HEK293T (cell line): Measurements from ENCODE around the gene AHDC1.

Source experiments
- CTCF ChIA-PET: fragments of 350-600 bp; formaldehyde crosslinking; extraction: SDS; loops from one replicate; lab custom pipeline; 2021; ENCODE audit warnings: antibody characterized with exemption, inconsistent platforms; lab: Yijun Ruan, JAX
- POLR2A ChIA-PET: fragments of 350-600 bp; formaldehyde crosslinking; extraction: SDS; loops from one replicate; lab custom pipeline; 2020; ENCODE audit warnings: antibody characterized with exemption, inconsistent platforms; lab: Yijun Ruan, JAX
- DNase-seq: peaks from one replicate; pipeline ENCODE4 v3.0.0; 2012; ENCODE audit warnings: mixed read lengths; ENCODE audit errors: extremely low spot score
- ARNT ChIP-seq: fragments of 450-650 bp; IDR thresholded peaks from 2 replicates; pipeline ENCODE4 v1.6.1; 2017; ENCODE audit warnings: mild to moderate bottlenecking
- BHLHE40 ChIP-seq: fragments of 450-650 bp; IDR thresholded peaks from 2 replicates; pipeline ENCODE4 v1.6.1; 2016; ENCODE audit warnings: mild to moderate bottlenecking, moderate library complexity, borderline replicate concordance
- CTBP1 ChIP-seq: fragments of 450-650 bp; IDR thresholded peaks from 2 replicates; pipeline ENCODE4 v1.6.1; 2016; ENCODE audit warnings: borderline replicate concordance
- ELF4 ChIP-seq: fragments of 450-650 bp; IDR thresholded peaks from 2 replicates; pipeline ENCODE4 v1.6.1; 2017; ENCODE audit warnings: antibody characterized with exemption
- FOXA1 ChIP-seq: fragments of 450-650 bp; IDR thresholded peaks from 2 replicates; pipeline ENCODE4 v1.6.1; 2016; ENCODE audit warnings: mild to moderate bottlenecking
- FOXK2 ChIP-seq: fragments of 450-650 bp; IDR thresholded peaks from 2 replicates; pipeline ENCODE4 v1.6.1; 2016; ENCODE audit warnings: mild to moderate bottlenecking
- FOXM1 ChIP-seq: fragments of 450-650 bp; IDR thresholded peaks from 2 replicates; pipeline ENCODE4 v1.6.1; 2017; ENCODE audit warnings: mild to moderate bottlenecking, borderline replicate concordance
- HDGF ChIP-seq: fragments of 450-650 bp; IDR thresholded peaks from 2 replicates; pipeline ENCODE4 v1.6.1; 2017; ENCODE audit warnings: antibody characterized with exemption, borderline replicate concordance
- L3MBTL2 ChIP-seq: fragments of 450-650 bp; conservative IDR thresholded peaks from 2 replicates; pipeline ENCODE4 v1.6.1; 2016; ENCODE audit warnings: mild to moderate bottlenecking
- LEF1 ChIP-seq: fragments of 450-650 bp; IDR thresholded peaks from 2 replicates; pipeline ENCODE4 v1.6.1; 2017; ENCODE audit warnings: mild to moderate bottlenecking, borderline replicate concordance
- NFRKB ChIP-seq: fragments of 450-650 bp; IDR thresholded peaks from 2 replicates; pipeline ENCODE4 v1.6.1; 2016; ENCODE audit warnings: mild to moderate bottlenecking, moderate library complexity
- SP1 ChIP-seq: fragments of 450-650 bp; IDR thresholded peaks from 2 replicates; pipeline ENCODE4 v1.6.1; 2017
- SUZ12 ChIP-seq: fragments of 450-650 bp; IDR thresholded peaks from 2 replicates; pipeline ENCODE4 v1.6.1; 2016; ENCODE audit warnings: mild to moderate bottlenecking
- TARDBP ChIP-seq: fragments of 450-650 bp; IDR thresholded peaks from 2 replicates; pipeline ENCODE4 v1.6.1; 2016
- ZNF384 ChIP-seq: fragments of 450-650 bp; IDR thresholded peaks from 2 replicates; pipeline ENCODE4 v1.6.1; 2016
- TF ChIP-seq, protein P1 (sequence below): fragments of 450-650 bp; IDR thresholded peaks from 2 replicates; pipeline ENCODE4 v1.6.1; 2016

AHDC1 gene

GRCh38 chr1:27552911-27553420, 51.0 kb downstream of the AHDC1 start:
- POLR2A ChIA-PET, result interaction anchor here (1.1 kb wide), 1 partner anchor 63 kb away, joined by 3 read pairs; the partner anchor contains the start of gene WASF2
- DNase-seq, result no peak
- TF ChIP-seq TARDBP (no peak), SP1 (no peak), ARNT (no peak), SUZ12 (no peak)
- CTCF ChIA-PET, result no interaction called here

DNA sequence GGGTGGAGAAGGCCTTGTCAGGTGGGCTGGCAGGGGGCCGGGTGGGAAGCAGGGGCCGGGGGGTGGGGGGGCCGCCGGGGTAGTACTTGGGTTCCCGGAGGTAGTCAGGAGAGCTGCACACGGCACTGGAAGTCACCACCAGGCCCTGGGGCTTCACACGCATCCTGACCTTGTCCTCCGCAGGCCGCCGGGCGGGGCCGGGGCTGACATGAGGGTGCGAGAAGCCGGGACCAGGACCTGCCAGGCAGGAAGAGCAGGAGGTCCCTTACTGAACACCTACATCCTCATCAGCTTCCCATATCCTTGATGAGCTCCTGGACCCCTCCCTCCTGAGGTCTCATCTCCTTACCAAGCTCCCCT, 52.0 kb downstream of the AHDC1 start:
- ChIA-PET POLR2A (interaction anchor here (1.1 kb wide), 1 partner anchor 62 kb away, joined by 3 read pairs; the partner anchor contains the start of gene WASF2), CTCF (no interaction called here)
- no peak for DNase-seq
- no peak for TF ChIP-seq BHLHE40
- no peak for TF ChIP-seq ZNF384
- TF ChIP-seq, protein P1, sequence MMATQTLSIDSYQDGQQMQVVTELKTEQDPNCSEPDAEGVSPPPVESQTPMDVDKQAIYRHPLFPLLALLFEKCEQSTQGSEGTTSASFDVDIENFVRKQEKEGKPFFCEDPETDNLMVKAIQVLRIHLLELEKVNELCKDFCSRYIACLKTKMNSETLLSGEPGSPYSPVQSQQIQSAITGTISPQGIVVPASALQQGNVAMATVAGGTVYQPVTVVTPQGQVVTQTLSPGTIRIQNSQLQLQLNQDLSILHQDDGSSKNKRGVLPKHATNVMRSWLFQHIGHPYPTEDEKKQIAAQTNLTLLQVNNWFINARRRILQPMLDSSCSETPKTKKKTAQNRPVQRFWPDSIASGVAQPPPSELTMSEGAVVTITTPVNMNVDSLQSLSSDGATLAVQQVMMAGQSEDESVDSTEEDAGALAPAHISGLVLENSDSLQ, result no peak
- TF ChIP-seq L3MBTL2, result no peak
- no peak for TF ChIP-seq NFRKB
- TF ChIP-seq HDGF, result no peak
- no peak for TF ChIP-seq SUZ12
- TF ChIP-seq FOXM1, result no peak

DNA sequence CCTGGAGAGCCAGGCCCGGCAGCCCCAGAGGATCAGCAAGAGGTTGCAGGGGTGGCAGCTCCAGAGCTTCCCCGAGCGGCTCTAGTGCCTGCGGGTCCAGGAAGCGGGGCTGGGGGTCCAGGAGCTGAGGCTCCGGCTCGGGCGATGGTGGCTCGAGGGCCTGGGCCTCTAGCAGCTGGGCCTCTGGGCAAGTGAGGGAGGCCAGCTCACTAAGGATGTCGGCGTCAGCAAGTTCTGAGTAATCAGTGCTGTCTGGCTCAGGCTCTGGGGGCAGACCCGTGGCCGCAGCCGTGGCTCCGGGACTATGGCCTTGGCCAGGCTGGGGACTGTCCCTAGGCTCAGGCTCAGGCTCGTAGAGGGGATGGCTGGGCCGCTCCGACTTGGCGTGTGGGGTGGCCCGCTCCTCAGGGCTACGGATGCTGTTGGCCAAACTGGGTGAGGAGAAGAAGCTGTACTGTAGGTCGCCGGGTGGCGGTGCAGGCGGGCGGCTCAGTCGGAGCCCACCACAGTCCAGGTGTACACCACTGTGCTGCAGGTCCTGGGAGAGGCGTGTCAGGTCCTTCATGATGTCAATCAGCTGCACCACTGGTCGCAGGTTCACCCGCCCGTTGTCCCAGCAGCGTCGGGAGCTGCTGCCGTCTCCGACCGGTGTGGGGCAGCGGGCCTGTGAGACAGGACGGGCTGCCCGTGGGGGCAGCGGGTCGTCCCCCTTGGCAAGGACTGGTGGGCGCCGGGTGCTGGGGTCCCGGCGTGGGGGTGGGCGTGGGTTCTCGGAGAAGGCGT, 52.6 kb downstream of the AHDC1 start:
- no peak for DNase-seq
- POLR2A ChIA-PET, result no interaction called here
- CTCF ChIA-PET, result no interaction called here
- TF ChIP-seq TARDBP (no peak), ELF4 (no peak), FOXK2 (no peak), LEF1 (no peak), L3MBTL2 (no peak), FOXA1 (no peak), NFRKB (no peak)
- TF ChIP-seq, protein P1, result no peak

GRCh38 chr1:27550510-27551169, 53.3 kb downstream of the AHDC1 start:
- ChIA-PET POLR2A (no interaction called here), CTCF (no interaction called here)
- TF ChIP-seq SUZ12 (no peak), ELF4 (no peak), FOXA1 (no peak), TARDBP (no peak), HDGF (no peak), ZNF384 (no peak), FOXM1 (no peak), NFRKB (no peak), L3MBTL2 (no peak), BHLHE40 (no peak), CTBP1 (no peak), LEF1 (no peak)
- DNase-seq, result no peak

DNA sequence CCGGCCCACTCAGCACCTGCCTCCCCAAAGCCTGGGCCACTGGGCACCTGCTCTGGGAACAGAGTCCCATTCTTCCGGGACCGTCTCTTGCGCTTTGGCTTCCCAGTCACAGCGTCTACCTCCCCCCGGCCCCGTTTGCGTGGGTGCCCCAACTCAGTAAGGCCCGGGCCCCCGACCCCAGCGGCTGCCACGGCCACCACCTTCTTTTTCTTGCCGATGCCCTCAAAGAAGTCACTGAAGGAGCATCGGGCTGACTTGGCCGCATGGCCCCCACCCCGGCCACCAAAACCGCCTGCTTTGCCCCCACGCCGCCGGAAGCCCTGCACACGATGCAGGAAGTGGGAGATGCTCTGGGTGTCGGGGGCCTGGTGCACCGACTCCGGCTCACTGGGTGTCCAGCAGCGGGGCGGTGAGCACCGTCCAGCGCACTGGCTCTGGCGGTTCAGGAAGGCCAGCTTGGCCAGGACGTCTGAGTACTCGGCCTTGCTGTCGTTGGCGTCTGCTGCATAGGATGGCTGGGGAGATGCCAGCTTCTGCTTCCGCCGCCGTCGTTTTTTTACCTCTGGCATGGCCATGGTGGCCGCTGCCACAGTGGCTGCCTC, 54.0 kb downstream of the AHDC1 start:
- ChIA-PET CTCF (no interaction called here), POLR2A (no interaction called here)
- TF ChIP-seq FOXK2, result no peak
- TF ChIP-seq BHLHE40, result no peak
- no peak for TF ChIP-seq SUZ12
- TF ChIP-seq ZNF384, result no peak
- no peak for TF ChIP-seq L3MBTL2
- no peak for TF ChIP-seq SP1
- TF ChIP-seq FOXA1, result no peak
- no peak for DNase-seq

GRCh38 chr1:27548858-27549719, 54.9 kb downstream of the AHDC1 start:
- TF ChIP-seq LEF1 (no peak), L3MBTL2 (no peak), TARDBP (no peak), ELF4 (no peak), BHLHE40 (no peak), FOXM1 (no peak), FOXA1 (no peak), SUZ12 (no peak), HDGF (no peak), ZNF384 (no peak), ARNT (no peak), CTBP1 (no peak), SP1 (no peak)
- TF ChIP-seq, protein P1, result no peak
- ChIA-PET CTCF (interaction anchor here (2.1 kb wide), 1 partner anchor 8 kb away, joined by 5 read pairs; no protein-coding TSS in a partner anchor), POLR2A (no interaction called here)
- no peak for DNase-seq
